Ovary (tissue), 9 donors: Measurements from ENCODE around the gene PPP6R3. TPM values are rescaled to one million over a fixed set of nuclear protein-coding genes. Genes with fewer than 3 reads are reported as not detected.

Experiments used
- DNase-seq, 5 donors: peaks; one replicate each; pipeline ENCODE4 v3.0.0-alpha.2; 2019 to 2020
- H3K27ac ChIP-seq, 2 donors: fragments of 200-600 bp; one replicate each; pipeline versions ENCODE4 v1.5.1 to v1.8.0; 2019 to 2022
- H3K27me3 ChIP-seq: fragments of 200-600 bp; one replicate; pipeline ENCODE4 v1.8.0; 2022
- H3K36me3 ChIP-seq: fragments of 200-600 bp; sonication (generic); one replicate; pipeline ENCODE4 v1.5.1; 2019
- H3K4me1 ChIP-seq: one replicate; pipeline ENCODE4 v1.8.1; 2013; ENCODE audit warnings: mild to moderate bottlenecking, moderate library complexity; ENCODE audit not compliant: insufficient read depth
- H3K4me3 ChIP-seq: fragments of 200-600 bp; sonication (generic); one replicate; pipeline ENCODE4 v1.5.1; 2017
- H3K9me3 ChIP-seq, 2 donors: fragments of 200-600 bp in 1 of 2; sonication (generic) in 1 of 2; one replicate each; pipeline versions ENCODE4 v1.5.1 to v1.8.1; 2013 to 2019; ENCODE audit warnings: mild to moderate bottlenecking in 1 of 2, moderate library complexity in 1 of 2
- CTCF ChIP-seq, 3 donors: fragments of 450-650 bp in 2 of 3; fragments of 200-600 bp in 1 of 3; IDR thresholded peaks; one replicate each; pipeline versions ENCODE4 v1.5.1 to v1.8.0; 2016 to 2022; ENCODE audit warnings: antibody characterized with exemption in 3 of 3, mild to moderate bottlenecking in 1 of 3
- EP300 ChIP-seq: sonication (generic); formaldehyde crosslinking; IDR thresholded peaks from one replicate; pipeline ENCODE4 v1.6.1; 2017; ENCODE audit warnings: antibody characterized with exemption
- POLR2A ChIP-seq: fragments of 450-650 bp; IDR thresholded peaks from one replicate; pipeline ENCODE4 v1.6.1; 2017; ENCODE audit warnings: antibody characterized with exemption, mild to moderate bottlenecking, moderate library complexity
- WGBS, 3 donors: extraction: QIAGEN DNeasy Blood & Tissue Kit in 1 of 3; methylation state at CpG; one replicate each; pipeline versions ENCODE4 v1.1.5 to v1.1.7; 2013 to 2017; 5-methylcytosine and 5-hydroxymethylcytosine counted together
- intact Hi-C, 4 donors: fragments of 100-400 bp; cut with DNase I; formaldehyde crosslinking; loops; one replicate each; pipeline versions ENCODE4 v1.11.0 to v1.15.1; 2022 to 2023
- polyA plus RNA-seq, 2 donors: library from polyadenylated mRNA; stranded (reverse); fragments of 200-250 nt in 1 of 2; fragments of 350-450 nt in 1 of 2; fragmentation: Illumina TruSeq in 1 of 2; extraction: RNeasy Lipid Tissue Mini Kit (QIAGEN cat#74804) in 1 of 2; gene quantifications; one replicate each; pipeline ENCODE4 v1.2.3, GENCODE V29; 2013 to 2014
- total RNA-seq, 7 donors: library from RNA; depleted of rRNA in 2 of 7; stranded (reverse); fragments of >200 nt in 2 of 7; fragmentation: NEBNext Ultra II Directional in 3 of 7; extraction: Animal tissue kit (Norgen Biotek cat#: 25700) in 3 of 7; gene quantifications; one replicate each; pipeline versions ENCODE4 v1.1.0 to v1.2.4, GENCODE V29; 2016 to 2023
- donor health status: DM: no; HTN: no; CAD: no; lungs with moderate emphysema.
- donor health status: DM: no; HTN: no; CAD: no.
- donor health status: Bipolar disorder and iron deficiency.
- donor health status: DM: yes; HTN: yes; CAD: no.
- donor health status: DM: no; HTN: no; CAD: no.
- donor health status: DM: yes; HTN: yes; CAD: no.

The PPP6R3 gene
- total and polyA plus RNA-seq, 9 donors, result 36.4 to 122 (median 103) TPM

- intact Hi-C loops, result no loop called here
These were observed 39.7 kb downstream of the PPP6R3 start for GRCh38 chr11:68500206-68500605.

DNA sequence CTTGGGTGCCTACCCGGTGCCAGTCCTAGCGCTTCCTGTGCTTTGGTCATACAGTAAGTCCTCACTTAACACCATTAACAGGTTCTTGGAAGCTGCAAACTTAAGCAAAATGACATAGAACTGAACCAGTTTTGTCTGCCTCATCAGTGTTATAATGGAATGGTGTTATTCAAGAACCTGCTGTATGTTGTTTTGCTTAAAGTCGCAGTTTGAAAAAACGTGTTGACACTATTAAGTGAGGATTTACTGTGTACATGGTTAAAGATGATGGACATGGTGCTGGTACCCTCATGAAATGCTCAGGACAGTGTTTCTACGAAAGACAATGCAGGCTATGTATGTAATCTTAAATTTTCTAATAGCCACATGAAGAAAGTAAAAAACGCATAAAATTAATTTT, 41.3 kb downstream of the PPP6R3 start:
- no peaks in the 10 kb centered on the region for H3K36me3 ChIP-seq
- no peak overlapping the region for H3K4me3 ChIP-seq
- H3K27ac ChIP-seq, result no peak overlapping the region
- DNase-seq, result no peak
- 88 to 89% (median 89%) methylated on average over 6 of the region's 6 CpGs for WGBS, 3 donors
- H3K9me3 ChIP-seq, result no peaks in the 10 kb centered on the region
- TF ChIP-seq EP300 (no peak), POLR2A (no peak), CTCF (IDR thresholded peaks at IDR 0.05) (no peak)
- peaks cover 38% of the 10 kb centered on the region for H3K4me1 ChIP-seq
- no peaks in the 10 kb centered on the region for H3K27me3 ChIP-seq
- intact Hi-C loops, result no loop called here

More at GRCh38 chr11:68500206-68500605, 39.7 kb downstream of the PPP6R3 start:
- H3K4me1 ChIP-seq, result peaks cover 40% of the 10 kb centered on the region
- no peak overlapping the region for H3K27ac ChIP-seq
- H3K27me3 ChIP-seq, result no peaks in the 10 kb centered on the region
- TF ChIP-seq EP300 (no peak), CTCF (IDR thresholded peaks at IDR 0.05) (no peak), POLR2A (no peak)
- H3K36me3 ChIP-seq, result no peaks in the 10 kb centered on the region
- no peaks in the 10 kb centered on the region for H3K9me3 ChIP-seq
- H3K4me3 ChIP-seq, result no peak overlapping the region
- 40 to 49% (median 46%) methylated on average over 2 of the region's 2 CpGs for WGBS, 3 donors
- DNase-seq, result no peak

DNA sequence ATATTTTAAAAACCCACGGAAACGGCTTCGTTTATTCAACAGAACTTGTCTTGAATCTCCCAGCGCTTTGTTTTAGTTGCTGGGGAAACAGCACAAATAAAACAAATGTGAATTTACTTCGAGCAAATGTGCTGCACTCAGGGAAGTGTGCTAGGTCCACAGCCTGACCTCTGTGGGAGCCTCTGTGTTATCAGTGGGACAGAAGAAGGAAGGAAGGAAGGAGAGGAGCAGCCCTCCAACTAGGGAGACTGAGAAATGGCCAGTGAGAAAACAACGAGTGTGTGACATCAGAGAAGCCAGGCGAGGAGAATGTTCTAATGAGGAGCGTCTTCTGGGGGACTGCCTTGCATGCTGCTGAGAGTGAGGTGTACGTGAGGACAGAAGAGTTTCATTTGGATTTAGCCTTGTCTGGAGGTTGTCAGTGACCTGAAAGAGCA, 42.7 kb downstream of the PPP6R3 start:
- 15 to 32% (median 18%) methylated on average over 9 of the region's 9 CpGs for WGBS, 3 donors
- Histone ChIP-seq H3K27ac (no peak overlapping the region), H3K4me3 (no peak overlapping the region), H3K4me1 (peaks cover 38% of the 10 kb centered on the region), H3K27me3 (no peaks in the 10 kb centered on the region), H3K36me3 (no peaks in the 10 kb centered on the region), H3K9me3 (no peaks in the 10 kb centered on the region)
- no peak for DNase-seq
- TF ChIP-seq CTCF (IDR thresholded peaks at IDR 0.05) (no peak), EP300 (no peak), POLR2A (no peak)
- intact Hi-C loops, result no loop called here

DNA sequence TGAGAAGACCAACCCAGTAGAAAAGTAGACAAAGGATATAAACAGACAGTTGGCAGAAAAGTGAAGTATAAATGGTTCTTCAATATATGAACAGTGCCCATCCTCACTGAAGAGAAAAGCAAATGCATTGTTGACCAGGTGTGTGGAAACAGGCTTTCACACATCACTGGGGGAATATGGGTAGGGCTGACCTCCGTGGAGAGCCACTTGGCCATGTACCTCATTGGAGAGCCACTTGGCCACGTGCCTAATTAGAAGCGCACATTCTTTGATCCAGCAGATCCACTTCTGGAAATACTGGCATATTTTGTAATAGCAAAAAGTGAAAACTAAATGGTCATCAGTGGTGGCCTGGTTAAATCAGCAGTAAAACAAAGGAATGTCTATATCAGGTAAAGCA, 43.2 kb downstream of the PPP6R3 start:
- 49 to 66% (median 56%) methylated on average over 3 of the region's 3 CpGs for WGBS, 3 donors
- intact Hi-C loops, result no loop called here
- TF ChIP-seq CTCF (IDR thresholded peaks at IDR 0.05) (no peak), POLR2A (no peak), EP300 (no peak)
- Histone ChIP-seq H3K4me3 (no peak overlapping the region), H3K27ac (no peak overlapping the region), H3K4me1 (peaks cover 37% of the 10 kb centered on the region), H3K36me3 (no peaks in the 10 kb centered on the region), H3K27me3 (no peaks in the 10 kb centered on the region), H3K9me3 (no peaks in the 10 kb centered on the region)
- DNase-seq, result no peak
